Esophagus squamous epithelium (tissue), 4 donors: ENCODE measurements around the gene GRIK3.

ENCODE experiments used
- CTCF ChIP-seq, 6 experiments: fragments of 450-650 bp in 4 of 6; fragments of 200-600 bp in 2 of 6; sonication (generic) in 2 of 6; IDR thresholded peaks; one replicate each; pipeline ENCODE4 v1.5.1; 2016 to 2019; ENCODE audit warnings: antibody characterized with exemption in 6 of 6, mild to moderate bottlenecking in 4 of 6, moderate library complexity in 4 of 6
- POLR2A ChIP-seq, 4 donors: fragments of 450-650 bp; IDR thresholded peaks; one replicate each; pipeline ENCODE4 v1.6.1; 2017; ENCODE audit warnings: antibody characterized with exemption in 4 of 4, mild to moderate bottlenecking in 4 of 4, moderate library complexity in 3 of 4

GRCh38 chr1:36797761-36798160 is 236.6 kb downstream of the GRIK3 start:
- TF ChIP-seq CTCF (IDR thresholded peaks at IDR 0.05) (no peak), POLR2A (IDR thresholded peaks at IDR 0.05) (no peak)
